Uterus (tissue), 4 donors: Measurements from ENCODE around the gene UCP2. TPM values are rescaled to one million over a fixed set of nuclear protein-coding genes. Genes with fewer than 3 reads are reported as not detected.
A peak's percentile ranks its signal among the peaks of the same experiment; 100 is the strongest.

Source experiments
- DNase-seq, 2 donors: peaks; one replicate each; pipeline ENCODE4 v3.0.0-alpha.2; 2019 to 2020
- H3K27ac ChIP-seq, 2 donors: fragments of 200-600 bp; sonication (generic); 1 replicate in 1 of 2; 2 replicates in 1 of 2; pipeline ENCODE4 v1.5.1; 2016 to 2018
- H3K27me3 ChIP-seq, 2 donors: fragments of 200-600 bp; sonication (generic); one replicate each; pipeline ENCODE4 v1.5.1; 2018 to 2019; ENCODE audit warnings: control low read depth in 1 of 2
- H3K36me3 ChIP-seq, 2 donors: fragments of 200-600 bp; sonication (generic); one replicate each; pipeline ENCODE4 v1.5.1; 2019; ENCODE audit warnings: control low read depth in 1 of 2
- H3K4me1 ChIP-seq, 2 donors: fragments of 200-600 bp; sonication (generic); one replicate each; pipeline ENCODE4 v1.5.1; 2018 to 2019; ENCODE audit warnings: control low read depth in 1 of 2
- H3K4me3 ChIP-seq, 2 donors: fragments of 200-600 bp; sonication (generic); 1 replicate in 1 of 2; 2 replicates in 1 of 2; pipeline ENCODE4 v1.5.1; 2018 to 2019; ENCODE audit warnings: mild to moderate bottlenecking in 1 of 2
- H3K9me3 ChIP-seq, 2 donors: fragments of 200-600 bp; sonication (generic); one replicate each; pipeline ENCODE4 v1.5.1; 2019; ENCODE audit warnings: control low read depth in 1 of 2
- POLR2A ChIP-seq, 2 donors: fragments of 450-650 bp; IDR thresholded peaks; one replicate each; pipeline ENCODE4 v1.6.1; 2016; ENCODE audit warnings: antibody characterized with exemption in 2 of 2, mild to moderate bottlenecking in 1 of 2, moderate library complexity in 1 of 2
- intact Hi-C: fragments of 100-400 bp; cut with DNase I; formaldehyde crosslinking; loops from one replicate; pipeline ENCODE4 v1.15.1; 2023; ENCODE audit warnings: low total_unique reads
- total RNA-seq, 4 donors: library from RNA; depleted of rRNA in 3 of 4; stranded (reverse); fragments of >200 nt in 3 of 4; gene quantifications; one replicate each; pipeline versions ENCODE4 v1.1.0 to v1.2.4, GENCODE V29; 2014 to 2023
- TF ChIP-seq, protein P1 (sequence below), 4 experiments: fragments of 200-600 bp in 2 of 4; fragments of 450-650 bp in 2 of 4; sonication (generic) in 2 of 4; IDR thresholded peaks; one replicate each; pipeline ENCODE4 v1.5.1; 2016 to 2019; ENCODE audit warnings: antibody characterized with exemption in 4 of 4, mild to moderate bottlenecking in 2 of 4, moderate library complexity in 1 of 4
- donor health status: DM: yes; HTN: yes; CAD: no.

The UCP2 gene, protein sequence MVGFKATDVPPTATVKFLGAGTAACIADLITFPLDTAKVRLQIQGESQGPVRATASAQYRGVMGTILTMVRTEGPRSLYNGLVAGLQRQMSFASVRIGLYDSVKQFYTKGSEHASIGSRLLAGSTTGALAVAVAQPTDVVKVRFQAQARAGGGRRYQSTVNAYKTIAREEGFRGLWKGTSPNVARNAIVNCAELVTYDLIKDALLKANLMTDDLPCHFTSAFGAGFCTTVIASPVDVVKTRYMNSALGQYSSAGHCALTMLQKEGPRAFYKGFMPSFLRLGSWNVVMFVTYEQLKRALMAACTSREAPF
- total RNA-seq: 10 to 100 TPM in 3 of 4 donors, not detected in 1; 10.8 to 64.7 (median 33.7) TPM

DNA sequence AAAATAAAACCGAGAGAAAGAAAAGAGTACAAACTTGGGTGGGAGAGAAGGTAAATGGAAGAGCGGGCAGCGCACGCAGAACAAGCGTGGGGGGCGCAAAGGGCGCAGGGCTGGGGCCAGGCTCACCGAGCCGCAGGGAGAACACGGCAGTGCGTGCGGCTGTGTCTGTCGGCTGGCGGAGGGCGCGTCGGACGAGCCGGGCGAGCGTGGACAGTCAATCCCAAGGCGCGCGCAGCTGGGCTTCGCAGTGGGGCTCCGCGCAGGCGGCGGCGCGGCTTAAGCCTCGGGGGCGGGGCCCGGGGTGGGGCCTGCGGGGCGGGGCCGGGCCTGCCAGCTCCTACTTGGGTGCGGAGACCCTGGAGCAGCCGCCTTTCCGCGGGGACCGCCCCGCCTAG, at the start of gene UCP2:
Gene UCP2, minus strand, starts transcription at position 249 of the 395 bp plus-strand sequence. CDS start 4,465 bp downstream, outside the sequence.
- intact Hi-C loops: no loop called here
- peak within 1 kb of the TSS; percentile 47 to 59 for H3K4me3 ChIP-seq
- peak within 1 kb of the TSS; percentile 63 to 86 for H3K27ac ChIP-seq
- DNase-seq: peak; percentile 66 to 76
- H3K9me3 ChIP-seq: no peaks in the 10 kb centered on the region
- H3K4me1 ChIP-seq: peaks cover 0 to 6% of the 10 kb centered on the region in 2 donors
- H3K36me3 ChIP-seq: no peaks in the 10 kb centered on the region
- TF ChIP-seq POLR2A (IDR thresholded peaks at IDR 0.05): no peak
- TF ChIP-seq, protein P1, sequence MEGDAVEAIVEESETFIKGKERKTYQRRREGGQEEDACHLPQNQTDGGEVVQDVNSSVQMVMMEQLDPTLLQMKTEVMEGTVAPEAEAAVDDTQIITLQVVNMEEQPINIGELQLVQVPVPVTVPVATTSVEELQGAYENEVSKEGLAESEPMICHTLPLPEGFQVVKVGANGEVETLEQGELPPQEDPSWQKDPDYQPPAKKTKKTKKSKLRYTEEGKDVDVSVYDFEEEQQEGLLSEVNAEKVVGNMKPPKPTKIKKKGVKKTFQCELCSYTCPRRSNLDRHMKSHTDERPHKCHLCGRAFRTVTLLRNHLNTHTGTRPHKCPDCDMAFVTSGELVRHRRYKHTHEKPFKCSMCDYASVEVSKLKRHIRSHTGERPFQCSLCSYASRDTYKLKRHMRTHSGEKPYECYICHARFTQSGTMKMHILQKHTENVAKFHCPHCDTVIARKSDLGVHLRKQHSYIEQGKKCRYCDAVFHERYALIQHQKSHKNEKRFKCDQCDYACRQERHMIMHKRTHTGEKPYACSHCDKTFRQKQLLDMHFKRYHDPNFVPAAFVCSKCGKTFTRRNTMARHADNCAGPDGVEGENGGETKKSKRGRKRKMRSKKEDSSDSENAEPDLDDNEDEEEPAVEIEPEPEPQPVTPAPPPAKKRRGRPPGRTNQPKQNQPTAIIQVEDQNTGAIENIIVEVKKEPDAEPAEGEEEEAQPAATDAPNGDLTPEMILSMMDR (IDR thresholded peaks at IDR 0.05): no peak
- no peaks in the 10 kb centered on the region for H3K27me3 ChIP-seq

DNA sequence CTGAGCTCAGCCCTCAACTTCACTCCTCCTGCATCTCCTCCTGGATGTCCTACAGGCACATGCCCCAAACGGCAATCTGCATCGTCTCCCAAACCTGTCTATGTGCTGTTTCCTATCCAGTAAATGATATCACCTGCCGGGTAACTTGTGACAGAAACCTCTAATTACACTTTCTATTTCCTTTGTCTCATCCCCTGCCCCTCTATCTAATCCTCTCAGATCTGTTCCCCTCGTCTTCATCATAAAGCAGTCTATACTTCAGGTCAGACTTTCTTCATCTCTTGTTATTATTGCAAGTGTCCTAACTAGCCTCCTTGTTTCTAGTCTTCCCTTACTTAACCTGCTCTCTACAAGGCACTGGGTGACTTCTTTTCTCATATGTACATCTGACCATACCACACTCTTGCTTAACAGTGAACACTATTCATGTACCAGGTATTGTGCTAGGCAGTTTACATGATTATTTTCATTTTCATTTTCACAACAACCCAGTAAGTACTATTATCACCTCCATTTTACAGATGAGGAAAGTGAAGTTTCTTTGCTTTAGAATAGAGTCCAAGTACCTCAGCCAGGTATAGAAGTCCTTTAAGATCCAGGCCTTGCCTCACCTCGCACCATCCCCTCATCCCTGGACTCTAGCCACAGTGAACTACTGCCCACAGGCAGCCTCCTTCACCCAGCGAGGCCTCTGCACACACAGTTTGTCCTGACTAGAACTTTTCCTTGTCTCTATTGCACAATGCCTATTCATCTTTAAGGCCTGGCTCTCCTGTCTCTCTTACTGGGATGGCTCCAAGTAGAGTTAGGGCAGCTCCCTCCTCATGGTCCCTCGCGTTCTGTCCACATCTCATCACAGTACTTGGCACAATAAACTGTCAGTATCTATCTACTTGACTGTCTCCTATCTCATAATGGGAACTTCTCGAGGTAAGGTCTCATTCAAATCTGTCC, 48.4 kb upstream of the UCP2 start:
- TF ChIP-seq POLR2A (IDR thresholded peaks at IDR 0.05): no peak
- TF ChIP-seq, protein P1 (IDR thresholded peaks at IDR 0.05): no peak
- no peak overlapping the region for H3K4me3 ChIP-seq
- no peaks in the 10 kb centered on the region for H3K36me3 ChIP-seq
- no peak for DNase-seq
- intact Hi-C loops: no loop called here
- H3K9me3 ChIP-seq: no peaks in the 10 kb centered on the region
- H3K4me1 ChIP-seq: no peaks in the 10 kb centered on the region
- no peaks in the 10 kb centered on the region for H3K27me3 ChIP-seq
- no peak overlapping the region for H3K27ac ChIP-seq

DNA sequence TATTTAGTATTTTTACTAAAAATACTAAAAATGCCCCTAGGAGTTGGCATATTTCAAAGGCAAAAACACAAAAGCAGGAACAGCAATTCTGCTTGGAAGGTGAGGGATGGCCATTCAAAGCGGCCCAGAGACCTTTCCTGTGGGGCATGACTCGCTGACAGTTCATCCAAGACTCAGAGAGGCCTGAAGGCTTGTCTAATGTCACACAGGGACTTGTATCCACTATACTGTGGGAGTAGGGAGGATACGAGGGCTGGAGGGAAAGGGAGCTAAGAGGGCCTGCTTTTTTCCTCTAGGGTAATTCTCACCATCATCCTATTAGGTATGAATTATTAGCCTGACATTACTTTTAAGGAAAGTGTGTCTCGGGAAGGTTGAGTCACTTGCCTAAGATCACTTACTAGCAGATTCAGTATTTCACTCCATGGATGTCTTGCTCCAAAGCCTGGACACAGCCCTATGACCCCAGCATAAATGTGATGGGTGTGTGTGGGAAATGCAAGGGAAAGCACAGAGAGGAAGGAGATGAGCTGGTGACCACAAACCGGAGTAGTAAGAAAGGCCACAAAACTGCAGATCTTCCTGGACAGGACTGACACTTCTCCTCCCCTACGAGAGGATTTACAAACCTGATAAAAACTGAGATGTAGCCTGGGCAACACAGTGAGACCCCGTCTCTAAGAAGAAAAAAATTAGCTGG, 43.0 kb upstream of the UCP2 start:
- TF ChIP-seq, protein P1 (IDR thresholded peaks at IDR 0.05): no peak
- no peak for TF ChIP-seq POLR2A (IDR thresholded peaks at IDR 0.05)
- H3K4me3 ChIP-seq: no peak overlapping the region
- H3K36me3 ChIP-seq: no peaks in the 10 kb centered on the region
- H3K27ac ChIP-seq: no peak overlapping the region
- H3K4me1 ChIP-seq: no peaks in the 10 kb centered on the region
- DNase-seq: no peak
- no peaks in the 10 kb centered on the region for H3K27me3 ChIP-seq
- intact Hi-C loops: no loop called here
- no peaks in the 10 kb centered on the region for H3K9me3 ChIP-seq

DNA sequence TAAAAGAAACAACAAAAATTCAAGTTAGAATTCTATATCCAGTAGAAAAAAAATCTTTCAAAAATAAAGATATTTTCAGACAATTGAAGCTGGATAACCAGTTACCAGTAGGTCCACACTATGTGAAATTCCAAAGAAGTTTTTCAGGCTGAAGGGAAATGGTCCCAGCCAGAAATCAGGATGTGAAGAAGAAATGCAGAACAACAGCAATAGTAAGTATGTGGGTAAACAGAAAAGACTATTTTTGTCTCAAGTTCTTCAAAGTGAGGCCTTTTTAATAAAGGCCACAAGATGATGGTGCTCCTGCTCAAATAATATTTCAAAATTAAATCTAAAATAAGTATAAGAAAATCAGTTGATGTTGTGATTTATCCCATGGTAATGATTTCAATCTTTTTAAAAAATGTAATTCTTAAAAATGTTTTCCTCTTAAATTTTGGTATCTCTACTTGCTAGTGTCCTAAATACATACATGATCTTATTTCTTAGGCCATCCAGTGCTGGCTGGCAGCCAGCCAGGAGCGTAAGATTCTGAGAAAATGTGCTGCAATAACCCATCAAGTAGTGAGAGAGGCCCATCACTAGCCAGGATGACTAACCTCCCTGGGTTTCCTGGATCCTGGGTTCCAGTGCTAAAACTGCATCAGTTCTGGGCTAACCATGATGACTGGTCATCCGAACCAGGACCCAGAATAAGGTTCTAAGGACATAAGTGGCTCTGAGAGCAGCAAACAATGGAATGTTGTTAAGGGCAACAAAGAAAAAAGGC, 41.8 kb upstream of the UCP2 start:
- H3K27me3 ChIP-seq: no peaks in the 10 kb centered on the region
- no peaks in the 10 kb centered on the region for H3K9me3 ChIP-seq
- H3K4me3 ChIP-seq: no peak overlapping the region
- no peak overlapping the region for H3K27ac ChIP-seq
- H3K36me3 ChIP-seq: no peaks in the 10 kb centered on the region
- intact Hi-C loops: no loop called here
- TF ChIP-seq, protein P1 (IDR thresholded peaks at IDR 0.05): no peak
- TF ChIP-seq POLR2A (IDR thresholded peaks at IDR 0.05): no peak
- peak; percentile 33 to 61 for DNase-seq
- H3K4me1 ChIP-seq: no peaks in the 10 kb centered on the region
